AG04449 (cell line): ENCODE results near the gene FERMT3.

Experiments used
- CTCF ChIA-PET: fragments of 350-600 bp; formaldehyde crosslinking; extraction: SDS; loops from one replicate; lab custom pipeline; 2021; ENCODE audit warnings: antibody characterized with exemption; lab: Yijun Ruan, JAX
- POLR2A ChIA-PET: fragments of 400-600, 350-600 bp; formaldehyde crosslinking; extraction: SDS; loops from one replicate; lab custom pipeline; 2020; ENCODE audit warnings: antibody characterized with exemption, inconsistent platforms; lab: Yijun Ruan, JAX
- DNase-seq: peaks from one replicate; pipeline ENCODE4 v3.0.0-alpha.2; 2010; ENCODE audit warnings: low read depth, low spot score
- H3K4me3 ChIP-seq: 2 replicates; pipeline ENCODE4 v1.5.1; 2011; ENCODE audit warnings: low read depth, mild to moderate bottlenecking, control low read depth, low read length
- TF ChIP-seq, protein P1 (sequence below): IDR thresholded peaks from one replicate; pipeline ENCODE4 v1.5.1; 2011; ENCODE audit warnings: mild to moderate bottlenecking, moderate library complexity, low read length, control low read depth, inconsistent platforms; ENCODE audit not compliant: insufficient read depth; ENCODE audit errors: missing control alignments

The FERMT3 gene

DNA sequence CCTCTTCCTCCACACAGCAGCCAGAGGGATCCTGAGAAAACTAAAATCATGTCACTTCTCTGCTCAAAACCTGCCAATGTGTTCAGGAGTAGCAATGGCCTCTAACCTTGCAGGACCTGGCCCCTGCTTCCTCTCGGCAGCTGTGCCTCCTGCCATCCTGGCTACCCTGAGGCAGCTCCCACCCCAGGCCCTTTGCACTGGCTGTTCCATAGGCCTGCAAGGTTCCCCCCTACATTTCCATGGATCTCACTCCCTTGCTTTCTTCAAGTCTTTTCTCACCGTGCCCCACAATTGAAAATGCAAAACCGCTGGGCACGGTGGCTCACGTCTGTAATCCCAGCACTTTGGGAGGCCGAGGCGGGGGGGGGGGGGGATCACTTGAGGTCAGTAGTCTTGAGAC lies 22.6 kb upstream of the FERMT3 start:
- ChIA-PET POLR2A (no interaction called here), CTCF (interaction anchor here (0.7 to 12.0 kb wide), 6 partner anchors 12 to 183 kb away, joined by 3 to 121 read pairs (median 18); partner anchors contain the start of gene FERMT3)
- DNase-seq: no peak
- TF ChIP-seq, protein P1, sequence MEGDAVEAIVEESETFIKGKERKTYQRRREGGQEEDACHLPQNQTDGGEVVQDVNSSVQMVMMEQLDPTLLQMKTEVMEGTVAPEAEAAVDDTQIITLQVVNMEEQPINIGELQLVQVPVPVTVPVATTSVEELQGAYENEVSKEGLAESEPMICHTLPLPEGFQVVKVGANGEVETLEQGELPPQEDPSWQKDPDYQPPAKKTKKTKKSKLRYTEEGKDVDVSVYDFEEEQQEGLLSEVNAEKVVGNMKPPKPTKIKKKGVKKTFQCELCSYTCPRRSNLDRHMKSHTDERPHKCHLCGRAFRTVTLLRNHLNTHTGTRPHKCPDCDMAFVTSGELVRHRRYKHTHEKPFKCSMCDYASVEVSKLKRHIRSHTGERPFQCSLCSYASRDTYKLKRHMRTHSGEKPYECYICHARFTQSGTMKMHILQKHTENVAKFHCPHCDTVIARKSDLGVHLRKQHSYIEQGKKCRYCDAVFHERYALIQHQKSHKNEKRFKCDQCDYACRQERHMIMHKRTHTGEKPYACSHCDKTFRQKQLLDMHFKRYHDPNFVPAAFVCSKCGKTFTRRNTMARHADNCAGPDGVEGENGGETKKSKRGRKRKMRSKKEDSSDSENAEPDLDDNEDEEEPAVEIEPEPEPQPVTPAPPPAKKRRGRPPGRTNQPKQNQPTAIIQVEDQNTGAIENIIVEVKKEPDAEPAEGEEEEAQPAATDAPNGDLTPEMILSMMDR: no peak
- H3K4me3 ChIP-seq: no peak overlapping the region

DNA sequence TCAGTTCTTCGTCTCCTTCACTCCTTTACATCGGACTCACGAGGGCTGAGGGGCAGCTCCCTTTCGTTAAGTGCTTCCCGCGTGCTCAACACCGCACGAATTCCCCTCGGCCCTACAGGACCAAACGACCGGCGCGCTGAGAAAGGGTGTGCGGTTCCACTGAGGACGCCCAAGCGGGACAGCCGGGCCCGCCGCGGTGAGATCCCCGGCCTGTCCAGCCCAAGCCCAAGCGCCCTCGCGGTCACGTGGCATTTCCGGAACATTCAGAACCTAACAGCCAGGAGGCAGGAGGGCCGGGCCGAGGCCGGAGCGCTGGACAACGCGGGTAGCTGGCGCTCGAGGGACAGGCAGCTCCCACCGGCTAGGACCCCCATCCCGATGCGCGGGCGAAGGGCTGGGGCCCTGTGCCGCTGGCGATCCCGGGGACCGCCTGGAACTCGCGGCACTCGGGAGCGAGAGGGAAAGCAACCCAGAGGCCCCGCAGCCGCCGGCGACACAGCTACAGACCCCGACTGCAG lies 21.3 kb upstream of the FERMT3 start:
- CTCF ChIA-PET: interaction anchor here (0.6 to 12.0 kb wide), 13 partner anchors 9 to 418 kb away, joined by 3 to 121 read pairs (median 5); partner anchors contain the start of genes FERMT3 and PLCB3
- peak overlapping the region; percentile 71 for H3K4me3 ChIP-seq
- no peak for DNase-seq
- TF ChIP-seq, protein P1: peak; percentile 66
- POLR2A ChIA-PET: interaction anchor here (0.6 to 2.3 kb wide), 19 partner anchors 10 to 1344 kb away, joined by 3 to 10 read pairs (median 4); partner anchors contain the start of genes COX8A, DNAJC4, ESRRA and NUDT22

DNA sequence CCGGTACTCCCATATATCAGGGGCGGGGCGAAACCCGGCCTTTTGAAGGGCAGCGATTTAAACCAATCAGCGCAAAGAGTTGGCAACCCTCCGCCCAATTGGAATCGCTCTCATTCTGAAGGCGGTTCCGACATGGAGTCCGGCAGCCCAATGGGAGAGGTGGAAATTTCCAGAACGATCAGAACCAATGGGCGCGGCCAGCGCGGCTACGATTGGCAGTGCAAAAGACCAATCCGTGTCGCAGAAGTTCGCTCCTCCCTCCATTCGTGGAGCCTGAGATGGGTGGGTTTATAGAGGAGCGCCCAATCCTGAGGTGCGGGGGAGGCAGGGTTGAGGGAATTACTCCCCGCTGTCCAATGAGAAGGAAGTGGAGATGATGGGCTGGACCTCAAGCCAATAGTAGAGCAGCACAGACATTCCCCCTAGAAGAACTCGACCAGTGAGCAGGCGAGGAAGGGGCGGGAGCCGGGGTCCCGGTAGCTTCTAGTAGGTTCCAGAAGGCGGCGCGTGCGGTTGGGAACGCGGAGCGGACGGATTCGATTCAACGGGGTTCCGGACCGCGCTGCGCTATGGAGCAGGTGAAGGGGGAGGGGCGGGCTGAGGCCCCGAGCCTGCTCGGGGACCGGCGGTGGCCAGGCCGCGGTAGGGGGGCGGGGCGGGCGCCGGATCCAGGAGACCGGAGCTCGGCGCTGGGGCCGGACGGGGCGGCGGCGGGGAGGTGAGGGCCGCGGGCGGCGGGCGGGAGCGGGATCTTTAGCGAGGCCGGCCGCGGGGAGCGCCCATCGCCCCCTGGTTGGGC lies 20.6 kb upstream of the FERMT3 start, which contains the start of gene STIP1:
Gene STIP1 (plus strand): TSS at position 479 of the 799 bp plus-strand sequence. CDS start 91 bp downstream, at position 570.
- POLR2A ChIA-PET: interaction anchor here (0.6 to 2.3 kb wide), 17 partner anchors 10 to 1345 kb away, joined by 3 to 10 read pairs (median 4); partner anchors contain the start of genes DNAJC4, ESRRA, NUDT22 and PLCB3

DNA sequence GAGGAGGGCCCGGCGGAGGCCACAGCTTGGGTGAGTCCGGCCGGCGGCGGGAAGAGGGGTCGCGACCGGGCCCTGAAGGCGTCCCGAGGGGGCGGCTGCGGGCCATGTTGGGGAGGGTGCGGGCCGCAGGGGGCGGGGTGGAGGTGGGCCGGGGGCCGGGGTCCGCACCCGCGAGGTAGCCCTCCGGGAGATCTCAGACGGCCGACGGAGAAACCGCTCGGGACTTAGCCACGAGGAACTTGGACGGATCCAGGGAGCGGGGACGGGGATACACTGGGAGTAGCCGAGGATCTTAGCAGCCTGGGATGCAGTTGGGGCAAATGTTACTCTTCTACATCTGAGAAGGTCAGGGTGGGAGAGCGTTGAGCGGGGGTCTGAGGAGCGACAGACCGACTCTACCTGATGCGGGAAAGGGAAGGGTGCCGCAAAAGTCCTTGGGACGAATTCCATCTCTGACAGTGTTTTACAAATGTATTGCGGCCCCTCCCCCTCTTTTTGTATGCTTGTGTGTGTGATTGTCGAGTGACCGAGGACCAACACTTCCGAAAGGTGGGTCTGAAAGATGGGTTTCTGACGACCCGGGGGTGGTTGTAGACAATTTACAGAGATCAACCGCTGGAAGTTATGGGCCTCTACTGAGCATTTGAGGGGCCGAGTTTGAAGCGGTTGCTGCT lies 19.9 kb upstream of the FERMT3 start:
- CTCF ChIA-PET: interaction anchor here (1.2 to 12.0 kb wide), 8 partner anchors 9 to 118 kb away, joined by 3 to 121 read pairs (median 6); partner anchors contain the start of genes FERMT3 and PLCB3
- no peak overlapping the region for H3K4me3 ChIP-seq
- TF ChIP-seq, protein P1: no peak
- no peak for DNase-seq
- POLR2A ChIA-PET: interaction anchor here (0.6 to 2.3 kb wide), 9 partner anchors 13 to 168 kb away, joined by 3 to 10 read pairs (median 5); partner anchors contain the start of genes ESRRA and PLCB3

More for the DNA sequence above, 20.6 kb upstream of the FERMT3 start, which contains the start of gene STIP1:
- CTCF ChIA-PET: interaction anchor here (1.2 to 12.0 kb wide), 10 partner anchors 10 to 185 kb away, joined by 3 to 121 read pairs (median 6); partner anchors contain the start of genes FERMT3 and PLCB3
- H3K4me3 ChIP-seq: peak within 1 kb of the TSS; percentile 71
- TF ChIP-seq, protein P1: peak; percentile 69
- DNase-seq: peak; percentile 100

DNA sequence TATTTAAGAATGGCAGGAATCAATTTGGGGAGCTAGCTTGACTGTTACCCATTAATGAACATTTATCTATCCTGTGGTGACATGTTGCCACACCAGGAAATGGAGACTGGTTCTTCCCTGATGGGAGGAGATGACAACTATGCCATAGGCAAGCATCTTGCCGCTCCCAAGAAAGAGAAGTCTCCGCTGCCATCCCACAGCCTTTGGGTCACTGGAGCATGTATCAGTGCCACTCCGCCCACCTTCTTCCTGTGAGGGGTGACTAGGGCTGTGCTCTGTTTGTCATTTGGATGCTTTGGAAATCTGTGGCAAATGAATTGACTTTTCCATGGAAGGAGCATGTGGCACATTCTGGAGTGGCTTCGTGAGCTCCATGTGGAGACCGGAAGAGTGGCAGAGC lies 14.1 kb upstream of the FERMT3 start:
- CTCF ChIA-PET: interaction anchor here (1.4 to 12.0 kb wide), 3 partner anchors 14 to 112 kb away, joined by 3 to 121 read pairs (median 7); partner anchors contain the start of gene FERMT3
- TF ChIP-seq, protein P1: no peak
- no peak for DNase-seq
- no peak overlapping the region for H3K4me3 ChIP-seq
- POLR2A ChIA-PET: no interaction called here
